ENCODE results near the gene ASCC3. TPM values are rescaled to one million over a fixed set of nuclear protein-coding genes. Genes with fewer than 3 reads are reported as not detected.

Gene ASCC3
- total and polyA plus RNA-seq, 2 experiments from 2014 or later = 92.9 to 129 TPM

GRCh38 chr6:100622907-100623692 lies 258.0 kb downstream of the ASCC3 start:
- H2AFZ ChIP-seq = no peak overlapping the region
- no peaks in the 10 kb centered on the region for H4K20me1 ChIP-seq (replicated peaks; ENCODE audit: insufficient read depth)
- no peak overlapping the region for H3K4me3 ChIP-seq
- no peaks in the 10 kb centered on the region for H3K27me3 ChIP-seq (ENCODE audit: insufficient read depth)
- no peaks in the 10 kb centered on the region for H3K27me3 Mint-ChIP-seq (ENCODE audit: insufficient read depth, low read depth, poor library complexity)
- no peak overlapping the region for H3K4me3 Mint-ChIP-seq
- H3K36me3 Mint-ChIP-seq (ENCODE audit: low read depth) = peaks cover 12% of the 10 kb centered on the region
- H3K79me2 ChIP-seq (replicated peaks; ENCODE audit: insufficient read depth) = no peaks in the 10 kb centered on the region
- DNase-seq (ENCODE audit: low spot score) = no peak
- H3K4me1 ChIP-seq (ENCODE audit: insufficient read depth) = no peaks in the 10 kb centered on the region
- no peak for ATAC-seq
- no peaks in the 10 kb centered on the region for H3K9me2 ChIP-seq (ENCODE audit: insufficient read depth)
- H3K4me2 ChIP-seq = no peak overlapping the region
- TF ChIP-seq EZH2 (IDR thresholded peaks at IDR 0.05; ENCODE audit: low read depth, unreplicated experiment) (no peak), EZH2phosphoT487 (IDR thresholded peaks at IDR 0.05; ENCODE audit: unreplicated experiment) (no peak), ZNF462 (CRISPR knock-in tag; IDR thresholded peaks at IDR 0.05) (no peak), CREB1 (CRISPR knock-in tag; IDR thresholded peaks at IDR 0.05; ENCODE audit: low read depth) (no peak), ZNF331 (CRISPR knock-in tag; IDR thresholded peaks at IDR 0.05; ENCODE audit: low read depth) (no peak), CTCF (conservative IDR thresholded peaks at IDR 0.05; ENCODE audit: low read depth in 2 of 2) (no peak), REST (IDR thresholded peaks at IDR 0.05; ENCODE audit: unreplicated experiment) (no peak), ZNF114 (CRISPR knock-in tag; IDR thresholded peaks at IDR 0.05) (no peak), POLR2AphosphoS5 (IDR thresholded peaks at IDR 0.05; ENCODE audit: low read depth) (no peak), NANOG (IDR thresholded peaks at IDR 0.05; ENCODE audit: borderline replicate concordance) (no peak), ETS1 (IDR thresholded peaks at IDR 0.05) (no peak)
- peaks cover 8% of the 10 kb centered on the region; the same call in 1 of the 2 replicates for H3K36me3 ChIP-seq (ENCODE audit: insufficient read depth)
- H3K4me1 Mint-ChIP-seq = no peaks in the 10 kb centered on the region
- no peaks in the 10 kb centered on the region for H3F3A ChIP-seq (replicated peaks; ENCODE audit: low read depth)
- H3K27ac Mint-ChIP-seq = no peak overlapping the region
- peaks cover 7% of the 10 kb centered on the region; the same call in 1 of the 3 replicates for H3K9me3 Mint-ChIP-seq
- no peak overlapping the region for H3K27ac ChIP-seq (ENCODE audit: low read depth)

Measured in GM23338 (cell line).